Activated CD8-positive, alpha-beta T cell treated with anti-CD3 and anti-CD28 coated beads, Interleukin-2, amount 10 ng/mL, durations not matched to agents 7 days and 5 days (primary cell): ENCODE data around the gene FOLR2. TPM values are rescaled to one million over a fixed set of nuclear protein-coding genes. Genes with fewer than 3 reads are reported as not detected.
"Not testable (repeated sequence)": the region's sequence is repeated elsewhere in the genome, so short reads cannot be mapped to it uniquely, and the experiment has no call there.

Experiments used
- ATAC-seq: fragments of 150-1000 bp; cut with Tn5 transposase; one replicate; pipeline ENCODE4 v1.10.0; 2021; ENCODE audit warnings: moderate library complexity
- CTCF ChIA-PET: fragments of 350-600 bp; sonication (Branson Sonifier 250); formaldehyde crosslinking; loops from one replicate; lab custom pipeline; 2021; ENCODE audit warnings: antibody characterized with exemption; lab: Charles Lee
- POLR2A ChIA-PET: fragments of 350-600 bp; sonication (Branson Sonifier 250); formaldehyde crosslinking; loops from one replicate; lab custom pipeline; 2021; ENCODE audit warnings: antibody characterized with exemption; lab: Charles Lee
- DNase-seq: peaks from one replicate; pipeline ENCODE4 v3.0.0-alpha.2; 2020
- H3K27ac Mint-ChIP-seq: one replicate; pipeline ENCODE4 v1.8.0; 2021; ENCODE audit warnings: mild to moderate bottlenecking, mixed read lengths
- H3K27me3 Mint-ChIP-seq: one replicate; pipeline ENCODE4 v1.8.0; 2021; ENCODE audit warnings: low read depth, mixed read lengths
- H3K36me3 Mint-ChIP-seq: one replicate; pipeline ENCODE4 v1.8.0; 2021; ENCODE audit warnings: low read depth, mixed read lengths
- H3K4me1 Mint-ChIP-seq: one replicate; pipeline ENCODE4 v1.8.0; 2021; ENCODE audit warnings: low read depth, mixed read lengths
- H3K4me3 Mint-ChIP-seq: one replicate; pipeline ENCODE4 v1.8.0; 2021; ENCODE audit warnings: mild to moderate bottlenecking, mixed read lengths
- H3K9me3 Mint-ChIP-seq: one replicate; pipeline ENCODE4 v1.8.0; 2022; ENCODE audit warnings: mixed read lengths; ENCODE audit not compliant: insufficient read depth
- total RNA-seq, 2 experiments: library from RNA; stranded (reverse); gene quantifications; one replicate each; pipeline ENCODE4 v1.2.3, GENCODE V29; 2021

The FOLR2 gene
- total RNA-seq, 2 experiments from 2014 or later = not detected

DNA sequence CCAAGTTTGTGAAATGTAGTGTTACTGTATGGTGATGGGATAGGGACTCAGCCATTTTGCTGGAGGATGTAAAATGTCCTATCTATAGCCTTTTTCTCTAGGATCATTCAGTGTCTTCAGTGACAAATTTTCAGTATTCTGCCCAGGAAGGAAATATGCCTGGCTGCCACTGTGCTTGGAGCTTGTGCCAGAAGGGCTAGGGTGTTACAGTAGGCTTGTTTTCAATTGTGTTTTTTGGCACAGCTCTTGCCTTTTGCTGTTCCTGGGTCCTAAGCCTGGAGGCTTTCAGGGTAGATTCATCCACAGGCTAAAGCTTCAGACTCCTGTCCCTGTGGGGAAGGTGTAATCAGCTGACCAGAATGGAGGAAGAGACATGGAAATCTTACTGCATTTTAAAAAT, 49.4 kb downstream of the FOLR2 start:
- ChIA-PET CTCF (interaction anchor here (1.0 to 1.6 kb wide), 4 partner anchors 11 to 153 kb away, joined by 3 to 4 read pairs (median 3); no protein-coding TSS in a partner anchor), POLR2A (no interaction called here)
- H3K36me3 Mint-ChIP-seq = no peaks in the 10 kb centered on the region
- H3K4me1 Mint-ChIP-seq = peaks cover 25% of the 10 kb centered on the region
- no peak for ATAC-seq
- H3K4me3 Mint-ChIP-seq = no peak overlapping the region
- no peak for DNase-seq
- no peaks in the 10 kb centered on the region for H3K9me3 Mint-ChIP-seq
- H3K27ac Mint-ChIP-seq = no peak overlapping the region
- peaks cover 30% of the 10 kb centered on the region for H3K27me3 Mint-ChIP-seq

DNA sequence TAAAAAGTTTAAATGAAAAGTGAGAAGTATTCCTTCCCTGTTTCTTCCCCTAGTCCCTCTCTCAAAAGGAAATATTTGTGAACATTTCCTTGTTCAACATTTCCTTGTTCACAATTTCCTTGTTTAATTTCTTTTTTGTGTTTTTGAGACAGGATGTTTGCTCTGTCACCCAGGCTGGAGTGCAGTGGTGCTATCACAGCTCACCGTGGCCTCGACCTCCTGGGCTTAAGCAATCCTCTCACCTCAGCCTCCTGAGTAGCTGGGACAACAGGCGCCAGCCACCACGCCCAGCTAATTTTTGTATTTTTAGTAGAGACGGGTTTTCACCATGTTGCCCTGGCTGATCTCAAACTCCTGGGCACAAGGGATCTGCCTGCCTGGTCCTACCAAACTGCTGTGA, 50.4 kb downstream of the FOLR2 start:
- ChIA-PET CTCF (interaction anchor here (1.5 to 1.9 kb wide), 3 partner anchors 12 to 164 kb away, joined by 3 to 15 read pairs (median 3); no protein-coding TSS in a partner anchor), POLR2A (interaction anchor here (0.6 kb wide), 1 partner anchor 385 kb away, joined by 3 read pairs; no protein-coding TSS in a partner anchor)
- H3K27me3 Mint-ChIP-seq = peaks cover 34% of the 10 kb centered on the region
- H3K36me3 Mint-ChIP-seq, H3K27ac Mint-ChIP-seq, ATAC-seq, H3K4me3 Mint-ChIP-seq, DNase-seq, H3K9me3 Mint-ChIP-seq: not testable (repeated sequence)
- H3K4me1 Mint-ChIP-seq = peaks cover 25% of the 10 kb centered on the region

DNA sequence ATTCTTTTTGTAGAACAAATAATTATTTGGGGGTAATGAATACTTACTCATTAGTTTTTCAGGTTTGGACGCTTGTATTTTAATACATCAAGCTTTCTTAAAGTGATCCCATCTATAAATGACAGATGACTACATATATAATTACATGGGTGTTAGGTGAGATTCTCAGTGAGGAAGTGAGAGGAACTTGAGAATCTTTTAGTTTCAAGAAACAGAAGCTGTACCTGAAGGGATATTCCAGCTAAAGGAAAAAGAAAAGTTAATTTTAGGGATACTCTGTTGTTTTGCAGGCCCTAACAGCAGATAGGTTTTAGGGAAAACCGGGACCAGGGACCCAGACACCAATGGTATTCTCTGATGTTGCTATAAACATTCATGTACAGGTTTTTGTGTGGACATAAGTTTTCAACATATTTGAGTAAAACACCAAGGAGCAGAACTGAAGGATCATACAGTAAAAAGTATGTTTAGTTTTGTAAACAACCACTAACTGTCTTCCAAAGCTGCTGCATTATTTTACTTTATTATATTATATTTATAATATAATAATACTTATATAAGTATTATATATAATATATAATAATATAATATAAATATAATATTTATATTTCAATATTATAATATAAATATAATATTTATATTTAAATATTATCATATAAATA, 51.5 kb downstream of the FOLR2 start:
- no peak for DNase-seq
- H3K36me3 Mint-ChIP-seq = no peaks in the 10 kb centered on the region
- ChIA-PET POLR2A (no interaction called here), CTCF (interaction anchor here (0.5 to 1.9 kb wide), 3 partner anchors 13 to 163 kb away, joined by 3 to 15 read pairs (median 3); no protein-coding TSS in a partner anchor)
- H3K4me3 Mint-ChIP-seq = no peak overlapping the region
- H3K4me1 Mint-ChIP-seq = peaks cover 19% of the 10 kb centered on the region
- no peak for ATAC-seq
- peaks cover 35% of the 10 kb centered on the region for H3K27me3 Mint-ChIP-seq
- H3K9me3 Mint-ChIP-seq = no peaks in the 10 kb centered on the region
- H3K27ac Mint-ChIP-seq = no peak overlapping the region

Other genes with a start within 250 kb of the FOLR2 start
- 10 to 100 TPM; 15.9 to 16.2 TPM for gene IL18BP, start 217.9 kb upstream of the FOLR2 start, total RNA-seq
- gene NUMA1, start 136.3 kb upstream of the FOLR2 start, total RNA-seq = 100 to 1,000 TPM; 198 to 199 TPM
- 1 to 10 TPM; 6.9 to 7.0 TPM for gene LRRC51, start 135.9 kb upstream of the FOLR2 start, total RNA-seq
- gene LAMTOR1, start 113.5 kb upstream of the FOLR2 start, total RNA-seq = 10 to 100 TPM; 72.7 to 77.0 TPM
- gene TOMT, start 110.9 kb upstream of the FOLR2 start, total RNA-seq = not detected
- 10 to 100 TPM; 62.9 to 69.5 TPM for gene ANAPC15, start 104.1 kb upstream of the FOLR2 start, total RNA-seq
- not detected for gene FOLR3, start 81.1 kb upstream of the FOLR2 start, total RNA-seq
- gene FOLR1, start 24.7 kb upstream of the FOLR2 start, total RNA-seq = not detected
- gene INPPL1, start 8.0 kb downstream of the FOLR2 start, total RNA-seq = 100 to 1,000 TPM; 141 to 147 TPM
- not detected for gene PHOX2A, start 27.4 kb downstream of the FOLR2 start, total RNA-seq
- 10 to 100 TPM; 26.4 to 26.8 TPM for gene CLPB, start 217.7 kb downstream of the FOLR2 start, total RNA-seq